Measurements from ENCODE around the gene CLASP1.

- no peak for TF ChIP-seq CTCF (IDR thresholded peaks at IDR 0.05; ENCODE audit: poor library complexity)
- TF ChIP-seq EZH2 (IDR thresholded peaks at IDR 0.05; ENCODE audit: borderline replicate concordance), result no peak
Measured at GRCh38 chr2:121521359-121521758, 127.9 kb downstream of the CLASP1 start.

Measured in hepatocyte (in vitro differentiated cells).